AG09309 (cell line): Measurements from ENCODE around the gene MTERF4.

Source experiments
- DNase-seq: peaks from one replicate; pipeline ENCODE4 v3.0.0-alpha.2; 2010; ENCODE audit warnings: low read depth
- H3K4me3 ChIP-seq: 2 replicates; pipeline ENCODE4 v1.5.1; 2011; ENCODE audit warnings: mild to moderate bottlenecking, low read depth, low read length, moderate library complexity; ENCODE audit not compliant: control insufficient read depth
- TF ChIP-seq, protein P1 (sequence below): IDR thresholded peaks from 2 replicates; pipeline ENCODE4 v1.5.1; 2011; ENCODE audit warnings: mild to moderate bottlenecking, low read depth, low read length, inconsistent platforms; ENCODE audit not compliant: insufficient read depth, control insufficient read depth; ENCODE audit errors: missing control alignments

MTERF4 gene, protein sequence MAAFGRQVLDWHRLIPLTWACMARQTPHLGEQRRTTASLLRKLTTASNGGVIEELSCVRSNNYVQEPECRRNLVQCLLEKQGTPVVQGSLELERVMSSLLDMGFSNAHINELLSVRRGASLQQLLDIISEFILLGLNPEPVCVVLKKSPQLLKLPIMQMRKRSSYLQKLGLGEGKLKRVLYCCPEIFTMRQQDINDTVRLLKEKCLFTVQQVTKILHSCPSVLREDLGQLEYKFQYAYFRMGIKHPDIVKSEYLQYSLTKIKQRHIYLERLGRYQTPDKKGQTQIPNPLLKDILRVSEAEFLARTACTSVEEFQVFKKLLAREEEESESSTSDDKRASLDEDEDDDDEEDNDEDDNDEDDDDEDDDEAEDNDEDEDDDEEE

DNA sequence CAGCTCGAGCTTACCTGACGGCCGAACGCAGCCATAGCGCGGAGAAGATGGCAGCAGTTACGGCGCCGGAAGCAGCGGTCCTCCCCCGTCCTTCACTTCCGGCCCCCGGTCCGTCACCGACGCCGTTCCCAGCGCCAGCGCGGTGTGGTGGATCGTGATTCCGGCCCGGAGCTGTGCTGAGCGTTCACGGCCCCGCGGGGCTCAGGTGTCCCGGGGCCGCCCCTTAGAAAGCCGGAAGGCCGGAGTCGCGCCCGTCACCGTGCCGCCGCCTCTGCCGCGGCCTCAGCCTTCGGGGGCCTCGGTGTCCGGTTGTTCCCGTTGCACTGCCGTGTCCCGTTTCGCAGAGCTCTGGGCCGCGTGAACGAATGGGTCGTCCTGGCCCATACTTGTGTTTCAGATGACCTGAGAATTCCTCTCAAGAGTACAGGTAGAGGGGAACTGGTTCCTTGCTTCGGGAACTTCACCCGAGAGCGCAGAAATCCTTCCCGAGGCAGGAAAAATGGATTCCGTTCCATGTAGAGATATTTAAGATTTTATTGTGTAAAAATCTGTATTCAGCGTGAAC is at the start of gene MTERF4:
TSS of gene MTERF4 (minus strand) at position 49 of the 565 bp plus-strand sequence. CDS start at position 35, 14 bp downstream.
- TF ChIP-seq, protein P1, sequence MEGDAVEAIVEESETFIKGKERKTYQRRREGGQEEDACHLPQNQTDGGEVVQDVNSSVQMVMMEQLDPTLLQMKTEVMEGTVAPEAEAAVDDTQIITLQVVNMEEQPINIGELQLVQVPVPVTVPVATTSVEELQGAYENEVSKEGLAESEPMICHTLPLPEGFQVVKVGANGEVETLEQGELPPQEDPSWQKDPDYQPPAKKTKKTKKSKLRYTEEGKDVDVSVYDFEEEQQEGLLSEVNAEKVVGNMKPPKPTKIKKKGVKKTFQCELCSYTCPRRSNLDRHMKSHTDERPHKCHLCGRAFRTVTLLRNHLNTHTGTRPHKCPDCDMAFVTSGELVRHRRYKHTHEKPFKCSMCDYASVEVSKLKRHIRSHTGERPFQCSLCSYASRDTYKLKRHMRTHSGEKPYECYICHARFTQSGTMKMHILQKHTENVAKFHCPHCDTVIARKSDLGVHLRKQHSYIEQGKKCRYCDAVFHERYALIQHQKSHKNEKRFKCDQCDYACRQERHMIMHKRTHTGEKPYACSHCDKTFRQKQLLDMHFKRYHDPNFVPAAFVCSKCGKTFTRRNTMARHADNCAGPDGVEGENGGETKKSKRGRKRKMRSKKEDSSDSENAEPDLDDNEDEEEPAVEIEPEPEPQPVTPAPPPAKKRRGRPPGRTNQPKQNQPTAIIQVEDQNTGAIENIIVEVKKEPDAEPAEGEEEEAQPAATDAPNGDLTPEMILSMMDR: no peak
- peak within 1 kb of the TSS; percentile 76 for H3K4me3 ChIP-seq
- peak; percentile 10 for DNase-seq

- peak overlapping the region; percentile 84 for H3K4me3 ChIP-seq
- TF ChIP-seq, protein P1: no peak
Observed at GRCh38 chr2:241150660-241151530, 48.8 kb upstream of the MTERF4 start.

GRCh38 chr2:241149925-241150659 is 48.0 kb upstream of the MTERF4 start, which contains the start of gene PPP1R7:
TSS of gene PPP1R7 (plus strand) at chr2:241150467. CDS start at chr2:241150496, 29 bp downstream.
- H3K4me3 ChIP-seq: peak within 1 kb of the TSS; percentile 84
- DNase-seq: peak; percentile 55
- TF ChIP-seq, protein P1: no peak

More at GRCh38 chr2:241150660-241151530, 48.8 kb upstream of the MTERF4 start:
- DNase-seq: no peak

DNA sequence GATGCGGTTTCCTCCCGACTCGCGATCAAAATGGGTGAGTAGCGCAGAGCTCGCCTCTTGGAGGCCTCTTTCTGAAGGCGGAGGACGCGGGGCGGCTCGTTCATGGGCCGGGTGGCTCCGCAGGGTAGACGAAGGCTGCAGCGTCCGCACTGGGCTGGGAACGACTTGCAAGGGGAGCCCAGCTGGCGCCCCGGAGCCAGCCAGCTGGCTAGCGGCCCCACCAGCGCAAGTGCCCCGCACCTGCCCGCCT is 47.5 kb upstream of the MTERF4 start:
- peak overlapping the region; percentile 84 for H3K4me3 ChIP-seq
- TF ChIP-seq, protein P1: no peak
- no peak for DNase-seq

GRCh38 chr2:241148891-241149674 is 47.0 kb upstream of the MTERF4 start, which contains the start of gene PASK:
TSS of gene PASK (minus strand) at chr2:241149472. CDS start at chr2:241143032, 6,440 bp downstream.
- peak; percentile 58 for DNase-seq
- H3K4me3 ChIP-seq: peak within 1 kb of the TSS; percentile 84
- TF ChIP-seq, protein P1: no peak
